Placental epithelial cell (primary cell): ENCODE data around the gene TMEM35B. TPM values are rescaled to one million over a fixed set of nuclear protein-coding genes. Genes with fewer than 3 reads are reported as not detected.

Source experiments
- small RNA-seq: library from RNA; depleted of rRNA; stranded (forward); fragments of <200 nt; gene quantifications from one replicate; pipeline ENCODE3, GENCODE V24; 2012
- total RNA-seq: library from RNA; depleted of rRNA; stranded (reverse); fragments of >200 nt; gene quantifications from 2 replicates; pipeline ENCODE4 v1.2.3, GENCODE V29; 2012

TMEM35B gene
- total RNA-seq = 13.0 and 15.9 TPM in 2 replicates

DNA sequence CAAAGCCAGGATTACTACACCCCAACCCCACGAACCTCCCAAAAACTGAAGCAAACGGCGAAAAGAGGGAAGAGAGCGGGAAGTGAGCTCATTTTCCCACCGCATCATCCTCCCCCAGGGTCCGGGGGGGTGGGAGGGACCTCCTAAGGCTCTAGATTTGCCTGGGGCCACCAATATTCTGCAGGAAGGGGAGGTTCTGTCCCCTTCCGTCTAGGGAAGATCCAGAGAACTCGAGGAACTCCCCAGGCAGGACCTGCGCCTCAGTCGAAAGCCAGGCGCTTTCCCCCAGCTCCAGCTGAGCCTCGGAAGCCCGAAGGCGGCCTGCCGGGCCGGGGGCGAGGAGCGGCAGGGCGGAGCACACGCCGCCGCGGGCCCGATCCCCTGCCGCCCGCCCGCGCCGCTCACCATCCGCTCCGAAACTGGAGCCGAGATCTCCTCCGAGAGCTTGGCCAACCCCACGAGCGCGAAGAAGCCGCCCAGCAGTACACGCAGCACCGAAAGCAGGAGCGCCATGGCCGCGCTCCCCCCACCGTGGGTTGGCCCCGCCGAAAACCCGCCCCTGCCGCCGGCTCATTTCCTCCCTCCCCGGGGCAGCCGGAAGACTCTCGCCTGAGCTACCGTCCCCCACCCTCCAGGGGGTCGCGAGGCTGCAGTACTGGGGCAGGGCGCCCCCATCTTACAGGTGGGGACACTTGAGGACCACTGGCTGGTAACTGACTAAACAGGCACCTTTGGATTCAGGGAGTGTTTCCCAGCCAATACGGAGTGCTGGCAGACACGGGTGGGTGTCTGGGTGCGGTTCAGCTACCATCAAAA, at the start of gene TMEM35B:
Gene TMEM35B, minus strand, starts transcription at position 555 of the 816 bp plus-strand sequence. Its CDS starts 42 bp downstream, at position 513.

Small RNA genes within 50 kb of the gene (small RNA-seq; reads per million reads assigned to genes)
- not detected for gene TMEM35B

Other genes starting within 250 kb of the TMEM35B start
- gene GJB5, start 230.3 kb downstream of the TMEM35B start, total RNA-seq = 42.8 and 56.9 TPM in 2 replicates
- gene GJB4, start 225.6 kb downstream of the TMEM35B start, total RNA-seq = 1.6 and 1.7 TPM in 2 replicates
- 106 and 178 TPM in 2 replicates for gene GJB3, start 204.1 kb downstream of the TMEM35B start, total RNA-seq
- gene GJA4, start 192.3 kb downstream of the TMEM35B start, total RNA-seq = 0.11 TPM in 1 of 2 replicates, not detected in the other
- 15.3 and 25.7 TPM in 2 replicates for gene SMIM12, start 125.6 kb downstream of the TMEM35B start, total RNA-seq
- gene DLGAP3, start 55.7 kb downstream of the TMEM35B start, total RNA-seq = under 0.01 TPM in 2 replicates
- 14.9 and 26.3 TPM in 2 replicates for gene ZMYM6, start 46.6 kb upstream of the TMEM35B start, total RNA-seq
- 10.6 and 12.0 TPM in 2 replicates for gene ZMYM1, start 94.0 kb upstream of the TMEM35B start, total RNA-seq
- 139 and 163 TPM in 2 replicates for gene SFPQ, start 207.8 kb upstream of the TMEM35B start, total RNA-seq